ENCODE results near the gene DUSP22.

The DUSP22 gene

GRCh38 chr6:339480-339879 is 47.2 kb downstream of the DUSP22 start:
- no peak for DNase-seq (ENCODE audit: low spot score)

- DNase-seq (ENCODE audit: low spot score), result no peak
These were observed 48.1 kb downstream of the DUSP22 start for GRCh38 chr6:340186-340955.

GRCh38 chr6:340991-341827 is 48.9 kb downstream of the DUSP22 start:
- DNase-seq (ENCODE audit: low spot score), result no peak

GRCh38 chr6:341914-342831 is 49.9 kb downstream of the DUSP22 start:
- DNase-seq (ENCODE audit: low spot score), result no peak

DNA sequence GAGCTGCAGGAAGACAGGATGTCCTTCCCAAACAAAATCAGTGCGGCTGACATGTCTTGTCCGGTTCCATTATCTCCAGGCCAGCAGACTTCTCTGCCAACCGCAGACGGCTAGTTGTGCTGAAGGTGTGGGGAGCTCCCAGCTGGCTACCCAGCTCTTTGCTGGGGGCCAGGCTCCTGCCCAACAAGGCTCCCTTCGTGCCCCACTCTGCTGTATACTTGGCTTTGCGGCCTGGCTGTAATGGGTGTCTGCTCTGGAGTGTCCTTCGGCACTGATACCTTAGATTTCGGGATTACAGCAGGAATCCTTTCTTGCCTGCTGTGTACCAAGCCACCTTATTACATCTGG is 50.5 kb downstream of the DUSP22 start:
- DNase-seq (ENCODE audit: low spot score), result no peak

GRCh38 chr6:343226-343935 is 51.1 kb downstream of the DUSP22 start:
- DNase-seq (ENCODE audit: low spot score), result no peak

DNA sequence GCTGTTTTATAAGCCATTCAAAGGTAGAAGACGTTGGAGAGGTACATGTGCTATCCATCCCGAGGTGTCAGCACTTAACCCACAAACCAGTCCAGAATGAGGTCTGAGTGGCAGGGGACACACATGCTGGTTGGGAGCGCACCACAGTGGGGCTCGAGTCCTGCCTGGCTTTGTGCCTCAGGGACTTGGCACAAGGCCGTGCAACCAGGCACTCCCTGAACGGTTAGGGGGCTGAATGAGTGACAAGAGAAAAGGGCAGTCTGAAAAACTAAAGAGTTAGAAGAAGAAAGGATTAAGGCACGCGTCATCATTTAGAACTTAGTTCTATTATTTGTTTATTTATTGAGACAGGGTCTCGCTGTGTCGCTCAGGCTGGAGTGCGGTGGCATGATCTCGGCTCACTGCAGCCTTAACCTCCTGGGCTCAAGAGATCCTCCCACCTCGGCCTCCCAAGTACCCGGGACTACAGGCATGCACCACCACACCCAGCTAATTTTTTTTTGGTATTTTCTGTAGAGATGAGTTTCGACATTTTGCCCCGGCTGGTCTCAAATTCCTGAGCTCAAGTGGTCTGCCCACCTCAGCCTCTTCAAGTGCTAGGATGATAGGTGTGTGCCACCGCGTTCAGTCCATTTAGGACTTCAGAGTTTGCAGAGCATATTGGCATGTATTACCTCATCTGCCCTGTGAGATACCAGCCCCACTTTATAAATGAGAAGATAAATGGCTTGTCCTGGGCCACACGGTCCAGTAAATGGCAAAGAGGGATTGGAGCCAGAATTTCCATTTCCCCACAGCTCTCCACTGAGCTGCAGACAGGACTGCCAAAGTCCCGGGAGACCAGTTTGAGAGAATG is 51.9 kb downstream of the DUSP22 start:
- no peak for DNase-seq (ENCODE audit: low spot score)

DNA sequence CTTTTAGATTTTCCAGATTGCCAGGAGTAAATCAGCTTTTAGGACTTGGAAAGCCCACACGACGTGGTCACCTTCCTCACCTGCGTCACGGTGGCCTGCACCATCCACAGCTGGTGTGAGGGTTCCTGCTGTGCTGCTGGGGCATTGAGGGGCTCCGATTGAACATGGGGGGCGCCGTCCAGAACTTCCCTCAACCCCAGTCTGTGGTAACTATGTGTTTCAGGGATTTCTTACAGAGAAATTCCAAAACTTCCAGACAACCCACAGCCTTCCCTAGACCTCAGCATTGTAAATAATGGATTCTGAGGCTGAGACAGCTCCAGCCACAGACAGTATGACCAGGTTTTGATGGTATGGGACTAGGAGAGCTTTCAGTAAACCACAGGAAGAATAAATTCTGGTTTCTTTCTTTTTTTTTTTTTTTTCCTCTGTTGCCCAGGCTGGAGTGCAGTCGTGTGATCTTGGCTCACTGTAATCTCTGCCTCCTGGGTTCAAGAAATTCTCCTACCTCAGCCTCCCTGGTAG is 52.6 kb downstream of the DUSP22 start:
- no peak for DNase-seq (ENCODE audit: low spot score)

DNA sequence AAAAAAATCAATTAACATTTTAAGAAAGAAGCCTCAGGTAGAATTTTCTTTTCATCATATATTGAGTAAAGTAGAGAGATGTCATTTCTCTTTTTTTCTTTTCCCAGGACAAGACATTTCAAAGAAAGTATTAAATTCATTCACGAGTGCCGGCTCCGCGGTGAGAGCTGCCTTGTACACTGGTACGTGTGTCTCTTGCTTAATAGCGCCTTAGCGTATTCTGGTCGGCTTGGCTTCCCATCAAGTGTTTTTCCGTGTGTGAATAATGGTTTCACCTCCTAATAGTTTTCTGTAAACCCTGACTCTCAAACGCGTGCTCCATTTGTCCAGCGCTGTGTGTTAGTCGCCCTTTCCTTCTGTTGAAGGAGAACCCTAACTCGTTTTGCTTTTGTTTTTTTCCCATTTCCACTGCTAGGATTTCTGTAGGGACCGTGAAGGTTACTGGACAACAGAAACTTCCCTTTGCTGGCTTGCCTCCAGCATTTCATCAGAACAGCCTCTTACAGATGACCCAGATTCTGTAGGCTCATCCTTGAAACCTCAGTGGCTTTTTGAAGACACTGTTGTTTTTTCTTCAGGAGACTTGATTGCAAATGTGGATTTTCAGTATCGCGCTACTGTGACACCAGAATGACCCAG is 53.6 kb downstream of the DUSP22 start:
- no peak for DNase-seq (ENCODE audit: low spot score)

DNA sequence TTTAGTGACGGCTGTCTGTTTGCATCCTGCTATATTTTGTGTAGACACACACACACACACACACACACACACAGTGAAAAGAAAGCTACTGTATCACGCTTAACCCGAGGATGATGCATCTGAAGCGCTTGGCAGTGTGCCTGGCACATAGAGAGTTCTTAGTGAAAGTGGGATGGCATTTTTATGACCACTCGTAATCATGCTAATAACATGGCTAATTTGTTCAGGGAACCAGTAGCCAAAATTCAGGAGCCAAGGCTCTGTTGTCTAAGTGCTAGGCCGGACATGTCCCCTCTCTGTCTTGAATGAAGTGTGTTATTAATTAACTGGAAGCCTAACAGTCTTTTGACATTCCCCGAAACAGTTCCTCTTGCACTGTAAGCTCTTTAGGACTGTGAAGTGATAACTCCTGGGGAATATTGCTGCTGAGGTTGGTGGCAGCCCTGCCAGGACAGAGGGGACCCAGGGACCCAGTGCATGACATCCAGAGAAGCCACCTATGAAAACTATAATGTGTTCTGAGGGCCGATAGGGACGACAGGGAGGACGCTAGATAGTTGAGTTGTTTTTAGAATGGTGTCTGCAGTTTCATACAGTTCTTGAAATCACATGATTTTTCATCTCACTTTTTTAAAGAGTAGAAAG is 54.2 kb downstream of the DUSP22 start:
- no peak for DNase-seq (ENCODE audit: low spot score)

- DNase-seq (ENCODE audit: low spot score), result no peak
These were observed 54.9 kb downstream of the DUSP22 start for GRCh38 chr6:347232-347631.

DNA sequence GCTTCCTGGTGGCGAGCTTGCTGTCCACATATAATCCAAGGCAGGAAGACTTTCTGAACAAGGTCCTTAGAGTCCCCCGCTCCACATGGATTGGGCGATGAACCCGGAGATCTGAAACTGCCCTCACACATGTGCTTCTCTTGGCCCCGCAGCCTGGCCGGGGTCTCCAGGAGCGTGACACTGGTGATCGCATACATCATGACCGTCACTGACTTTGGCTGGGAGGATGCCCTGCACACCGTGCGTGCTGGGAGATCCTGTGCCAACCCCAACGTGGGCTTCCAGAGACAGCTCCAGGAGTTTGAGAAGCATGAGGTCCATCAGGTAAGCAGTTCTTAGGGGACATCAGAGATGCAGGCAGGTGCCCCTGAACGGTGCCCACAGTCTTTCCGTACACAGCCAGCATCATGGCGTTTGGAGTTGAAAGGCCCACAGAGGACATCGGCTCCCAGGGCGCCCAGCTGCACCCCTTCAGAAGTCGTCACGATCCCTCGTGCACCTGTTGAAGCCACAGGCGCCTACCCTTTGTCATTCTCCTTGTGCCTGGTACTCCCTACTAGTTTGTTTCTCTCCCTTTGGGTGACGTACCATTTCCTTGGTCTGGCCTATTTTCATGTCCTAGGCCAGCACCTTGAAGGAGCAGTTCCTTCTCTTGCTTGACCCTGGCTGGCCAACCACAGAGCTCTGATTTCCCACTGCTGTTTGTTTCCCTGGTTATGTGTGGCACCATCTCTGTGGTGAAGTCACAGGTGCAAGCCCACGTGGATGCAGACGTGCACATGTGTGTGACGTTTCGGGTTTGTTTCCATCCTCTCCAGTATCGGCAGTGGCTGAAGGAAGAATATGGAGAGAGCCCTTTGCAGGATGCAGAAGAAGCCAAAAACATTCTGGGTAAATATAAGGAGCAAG is 55.9 kb downstream of the DUSP22 start:
- no peak for DNase-seq (ENCODE audit: low spot score)

DNA sequence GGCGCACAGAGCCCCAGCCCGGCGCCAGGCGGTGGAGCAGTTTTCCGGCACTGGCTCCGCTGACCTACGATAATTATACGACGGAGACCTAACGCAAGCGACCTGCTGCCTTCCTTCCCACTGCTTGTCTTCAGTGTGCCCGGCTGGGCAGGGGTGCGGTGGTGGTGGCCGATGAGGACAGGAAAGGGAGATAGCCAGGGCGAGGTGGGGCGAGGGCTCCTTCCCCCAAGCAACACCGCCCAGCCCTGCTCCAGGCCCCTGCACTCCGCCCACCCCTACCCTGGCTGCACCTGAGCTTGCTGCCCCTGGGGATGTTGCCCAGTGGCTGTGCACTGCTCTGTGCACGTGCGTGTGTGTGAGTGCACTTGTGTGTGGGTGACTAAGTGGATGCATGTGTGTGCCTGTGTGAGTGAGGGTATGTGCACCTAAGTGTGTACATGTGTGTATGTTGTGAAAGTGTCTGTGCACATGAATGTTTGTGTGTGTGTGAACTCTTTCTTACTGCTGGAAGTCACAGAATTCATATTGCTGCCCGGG is 56.6 kb downstream of the DUSP22 start:
- no peak for DNase-seq (ENCODE audit: low spot score)

GRCh38 chr6:349491-349921 is 57.2 kb downstream of the DUSP22 start:
- DNase-seq (ENCODE audit: low spot score), result no peak

GRCh38 chr6:350371-350770 is 58.1 kb downstream of the DUSP22 start:
- DNase-seq (ENCODE audit: low spot score), result no peak

DNA sequence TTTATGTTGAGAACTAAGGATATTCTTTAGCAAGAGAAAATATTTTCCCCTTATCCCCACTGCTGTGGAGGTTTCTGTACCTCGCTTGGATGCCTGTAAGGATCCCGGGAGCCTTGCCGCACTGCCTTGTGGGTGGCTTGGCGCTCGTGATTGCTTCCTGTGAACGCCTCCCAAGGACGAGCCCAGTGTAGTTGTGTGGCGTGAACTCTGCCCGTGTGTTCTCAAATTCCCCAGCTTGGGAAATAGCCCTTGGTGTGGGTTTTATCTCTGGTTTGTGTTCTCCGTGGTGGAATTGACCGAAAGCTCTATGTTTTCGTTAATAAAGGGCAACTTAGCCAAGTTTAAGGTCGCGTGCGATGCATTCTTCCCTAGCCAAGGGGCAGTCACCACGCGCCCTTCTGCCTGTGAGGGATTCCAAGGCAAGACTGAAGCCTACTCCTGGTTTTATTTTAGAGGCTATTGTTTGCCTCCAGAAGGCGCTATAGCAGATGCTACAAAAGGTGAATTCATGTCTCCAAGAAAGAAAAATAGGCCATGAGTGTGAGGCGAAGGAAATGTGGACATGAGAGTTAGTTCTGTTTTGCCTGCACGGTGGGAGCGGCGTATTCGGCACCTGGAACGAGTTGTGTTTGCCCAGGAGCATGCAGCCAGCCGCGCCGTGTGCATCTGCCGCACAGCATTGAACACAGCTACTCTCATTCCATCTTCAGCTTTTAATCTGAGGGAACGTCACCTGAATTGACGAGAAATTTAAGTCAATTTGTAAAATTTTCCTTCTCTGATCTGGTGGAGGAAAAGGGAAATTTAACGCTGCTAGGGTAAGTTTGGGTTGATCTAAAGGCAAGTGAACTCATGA is 59.0 kb downstream of the DUSP22 start:
- DNase-seq (ENCODE audit: low spot score), result no peak

DNA sequence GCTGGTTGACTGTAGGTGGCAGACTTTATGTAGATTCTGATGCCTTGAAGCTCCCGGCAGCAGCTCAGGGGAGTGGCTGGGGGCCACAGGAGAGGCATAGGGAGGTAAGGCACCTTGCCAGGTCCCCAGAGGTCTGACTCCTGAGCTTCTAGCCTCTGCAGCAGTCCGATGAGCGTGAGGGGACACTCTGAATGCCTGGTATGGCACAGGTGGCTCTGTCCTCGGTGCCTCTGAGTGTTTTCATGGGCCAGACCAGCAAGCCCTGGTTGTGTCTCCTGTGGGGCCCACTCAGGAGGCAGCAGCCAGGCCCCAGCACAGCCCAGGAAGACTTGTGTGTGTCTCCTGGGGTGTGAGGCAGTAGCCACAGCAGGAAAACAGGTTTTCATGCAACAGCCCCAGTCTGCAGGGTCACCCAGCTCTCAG is 59.6 kb downstream of the DUSP22 start:
- DNase-seq (ENCODE audit: low spot score), result no peak
